HepG2 (cell line): ENCODE data around the gene BPIFB2. TPM values are rescaled to one million over a fixed set of nuclear protein-coding genes. Genes with fewer than 3 reads are reported as not detected.

Source experiments
- ATAC-seq: fragments of 200-7000 bp; cut with Tn5 transposase; 3 replicates; pipeline ENCODE4 v1.9.1; 2020; ENCODE audit warnings: mild to moderate bottlenecking, moderate library complexity
- BruUV-seq: library from RNA; stranded (reverse); fragments of 400-500 nt; replicated peaks from 2 replicates; lab custom pipeline; 2021; lab: Mats Ljungman, UMichigan
- CTCF ChIA-PET: fragments of 300-600 bp; formaldehyde crosslinking; extraction: SDS; loops from one replicate; lab custom pipeline; 2021; ENCODE audit warnings: low total read pairs, inconsistent platforms, low intra/inter-chr PET ratio; lab: Yijun Ruan, JAX
- POLR2A ChIA-PET: fragments of 350-600 bp; sonication (Branson Sonifier 250); formaldehyde crosslinking; loops from one replicate; lab custom pipeline; 2020; ENCODE audit warnings: antibody characterized with exemption, inconsistent platforms; lab: Yijun Ruan, JAX
- DNase-seq: peaks from one replicate; pipeline ENCODE4 v3.0.0-alpha.2; 2015; ENCODE audit warnings: low spot score
- FAIRE-seq: peaks from 3 replicates; lab custom pipeline; 2011; peaks lifted over from hg19 to GRCh38; lab: Jason Lieb, UNC
- H2AFZ ChIP-seq: one replicate; pipeline ENCODE4 v1.6.1; 2011; ENCODE audit warnings: low read length, inconsistent platforms
- H3K27ac ChIP-seq: fragments of 300-600 bp; 3 replicates; pipeline ENCODE4 v1.8.0; 2011; ENCODE audit warnings: mixed run types, mild to moderate bottlenecking, mixed read lengths, low read length, inconsistent platforms; ENCODE audit not compliant: insufficient read depth; ENCODE audit errors: extremely low read length
- H3K27me3 ChIP-seq, 2 experiments: fragments of 200-600 bp in 1 of 2; 2 replicates in 1 of 2; 3 replicates in 1 of 2; pipeline versions ENCODE4 v1.6.0 to v1.8.0; 2011; ENCODE audit warnings: low read length in 2 of 2, mild to moderate bottlenecking in 2 of 2, moderate library complexity in 2 of 2, inconsistent platforms in 1 of 2; ENCODE audit not compliant: insufficient read depth in 2 of 2, control insufficient read depth in 1 of 2
- H3K36me3 ChIP-seq, 2 experiments: fragments of 200-600 bp in 1 of 2; replicated peaks in 1 of 2; 2 replicates in 1 of 2; 3 replicates in 1 of 2; pipeline versions ENCODE4 v1.5.1 to v1.8.0; 2011; ENCODE audit warnings: low read length in 2 of 2, inconsistent platforms in 1 of 2; ENCODE audit not compliant: insufficient read depth in 2 of 2, control insufficient read depth in 1 of 2
- H3K4me1 ChIP-seq: 2 replicates; pipeline ENCODE4 v1.5.1; 2012; ENCODE audit warnings: low read length, inconsistent platforms; ENCODE audit not compliant: insufficient read depth
- H3K4me2 ChIP-seq: 2 replicates; pipeline ENCODE4 v1.6.0; 2011; ENCODE audit warnings: low read depth, low read length, inconsistent platforms
- H3K4me3 ChIP-seq, 3 experiments: fragments of 200-600 bp in 1 of 3; sonication (generic), shearing (Covaris generic) in 1 of 3; replicated peaks in 1 of 3; 2 replicates each; pipeline ENCODE4 v1.5.1; 2011 to 2016; ENCODE audit warnings: low read length in 3 of 3, inconsistent platforms in 2 of 3, low read depth in 2 of 3, mild to moderate bottlenecking in 2 of 3, control low read depth in 1 of 3, mixed read lengths in 1 of 3; ENCODE audit not compliant: insufficient read depth in 1 of 3
- H3K79me2 ChIP-seq: one replicate; pipeline ENCODE4 v1.6.1; 2011; ENCODE audit warnings: low read length, inconsistent platforms; ENCODE audit not compliant: insufficient read depth
- H3K9ac ChIP-seq: 2 replicates; pipeline ENCODE4 v1.6.0; 2011; ENCODE audit warnings: mild to moderate bottlenecking, low read depth, low read length, inconsistent platforms; ENCODE audit not compliant: insufficient read depth
- H3K9me3 ChIP-seq: 2 replicates; pipeline ENCODE4 v1.5.1; 2012; ENCODE audit warnings: mild to moderate bottlenecking, low read length
- H4K20me1 ChIP-seq: 2 replicates; pipeline ENCODE4 v1.6.0; 2011; ENCODE audit warnings: inconsistent platforms, mild to moderate bottlenecking, low read length, moderate library complexity; ENCODE audit not compliant: insufficient read depth
- CHCHD3 ChIP-seq: sonication (generic); formaldehyde crosslinking; IDR thresholded peaks from 2 replicates; pipeline ENCODE4 v1.8.0; 2022; ENCODE audit warnings: mild to moderate bottlenecking, missing genetic modification reagents, moderate library complexity
- DNMT1 ChIP-seq: sonication (generic); formaldehyde crosslinking; IDR thresholded peaks from 2 replicates; pipeline ENCODE4 v1.5.1; 2020; ENCODE audit warnings: mild to moderate bottlenecking, missing genetic modification reagents
- MYC ChIP-seq: sonication (generic); formaldehyde crosslinking; IDR thresholded peaks from 2 replicates; pipeline ENCODE4 v1.9.0; 2021; ENCODE audit warnings: missing genetic modification reagents, borderline replicate concordance
- POLR2A ChIP-seq, 2 experiments: IDR thresholded peaks; 2 replicates each; pipeline ENCODE4 v1.6.1; 2011; ENCODE audit warnings: low read depth in 2 of 2, low read length in 2 of 2, mild to moderate bottlenecking in 1 of 2, moderate library complexity in 1 of 2; ENCODE audit not compliant: insufficient read depth in 1 of 2
- POLR2G ChIP-seq: fragments of 200-400 bp; formaldehyde crosslinking; IDR thresholded peaks from 2 replicates; pipeline ENCODE4 v1.6.1; 2018; ENCODE audit warnings: mild to moderate bottlenecking, low read depth, low read length, moderate library complexity
- RBFOX2 ChIP-seq: fragments of 200-400 bp; formaldehyde crosslinking; IDR thresholded peaks from 2 replicates; pipeline ENCODE4 v1.6.1; 2017; ENCODE audit warnings: low read depth, mild to moderate bottlenecking, low read length
- RBM22 ChIP-seq: fragments of 200-400 bp; formaldehyde crosslinking; optimal IDR thresholded peaks from 2 replicates; pipeline ENCODE3; 2017; ENCODE audit warnings: mild to moderate bottlenecking, low read length, moderate library complexity
- RFXANK ChIP-seq: IDR thresholded peaks from 2 replicates; pipeline ENCODE4 v1.6.1; 2016
- SALL1 ChIP-seq: sonication (generic); formaldehyde crosslinking; IDR thresholded peaks from 2 replicates; pipeline ENCODE4 v1.8.0; 2022; ENCODE audit warnings: mild to moderate bottlenecking, missing genetic modification reagents
- TBX2 ChIP-seq: sonication (generic); formaldehyde crosslinking; IDR thresholded peaks from 2 replicates; pipeline ENCODE4 v1.5.0; 2020; ENCODE audit warnings: missing genetic modification reagents, mild to moderate bottlenecking, borderline replicate concordance
- ZBTB3 ChIP-seq: sonication (generic); formaldehyde crosslinking; IDR thresholded peaks from 2 replicates; pipeline ENCODE4 v1.4.0; 2020; ENCODE audit warnings: low read depth, mild to moderate bottlenecking, moderate library complexity, missing genetic modification reagents, borderline replicate concordance
- ZBTB39 ChIP-seq: sonication (generic); formaldehyde crosslinking; IDR thresholded peaks from 2 replicates; pipeline ENCODE4 v1.5.0; 2020; ENCODE audit warnings: missing genetic modification reagents
- ZFP36 ChIP-seq: fragments of 150-350 bp; IDR thresholded peaks from 2 replicates; pipeline ENCODE4 v1.6.1; 2018; ENCODE audit warnings: borderline replicate concordance, low read length, low read depth; ENCODE audit not compliant: partially characterized antibody
- ZNF816 ChIP-seq: sonication (generic); formaldehyde crosslinking; IDR thresholded peaks from 2 replicates; pipeline ENCODE4 v1.8.0; 2022; ENCODE audit warnings: missing genetic modification reagents, mild to moderate bottlenecking, borderline replicate concordance
- ZSCAN29 ChIP-seq: sonication (generic); formaldehyde crosslinking; conservative IDR thresholded peaks from 2 replicates; pipeline ENCODE4 v1.4.0; 2020; ENCODE audit warnings: mild to moderate bottlenecking, missing genetic modification reagents
- ZXDC ChIP-seq: sonication (generic); formaldehyde crosslinking; IDR thresholded peaks from 2 replicates; pipeline ENCODE4 v1.5.0; 2020; ENCODE audit warnings: mild to moderate bottlenecking, missing genetic modification reagents
- WGBS: methylation state at CpG from one replicate; pipeline ENCODE4 v1.1.6; 2017; ENCODE audit warnings: low lambda C conversion rate; 5-methylcytosine and 5-hydroxymethylcytosine counted together
- in situ Hi-C: cut with HindIII; loops from 2 replicates; pipeline ENCODE4 v1.10.0; 2017; ENCODE audit warnings: low pct_unique_long_range_greater_than_20kb; ENCODE audit not compliant: extremely low pct_ligation_motif_present
- intact Hi-C: fragments of 100-400 bp; cut with micrococcal nuclease; formaldehyde crosslinking; loops from one replicate; pipeline ENCODE4 v1.10.0; 2022; ENCODE audit not compliant: unreplicated experiment
- polyA plus RNA-seq, 8 experiments: library from polyadenylated mRNA; depleted of rRNA in 3 of 8; stranded (reverse) in 7 of 8; unstranded in 1 of 8; fragments of >200 nt; fragmentation: Illumina TruSeq in 4 of 8; extraction: Trizol in 4 of 8; gene quantifications; 2 replicates each; pipeline versions ENCODE4 v1.2.1 to v1.2.3, GENCODE V29; 2011 to 2016; ENCODE audit warnings: low read depth in 4 of 8, missing spikeins in 1 of 8, mixed read lengths in 1 of 8; ENCODE audit not compliant: insufficient read depth in 1 of 8
- total RNA-seq, 5 experiments: library from RNA; depleted of rRNA; stranded (reverse); fragments of >200 nt; fragmentation: Illumina TruSeq; extraction: Trizol; gene quantifications; 2 replicates each; pipeline ENCODE4 v1.2.3, GENCODE V29; 2016; ENCODE audit warnings: low read depth in 1 of 5
- TF ChIP-seq, protein P1 (sequence below): sonication (generic); formaldehyde crosslinking; IDR thresholded peaks from 2 replicates; pipeline ENCODE4 v1.5.1; 2020; ENCODE audit warnings: missing genetic modification reagents, mild to moderate bottlenecking, borderline replicate concordance

BPIFB2 gene
- total and polyA plus RNA-seq, 2 of the 13 experiments (the other 11 are each of a cell fraction or from before 2014, with no cell fraction given): 54.5 to 902 TPM

- TF ChIP-seq TBX2 (CRISPR knock-in tag): 0 out of 2 replicates have a peak, but pooled peaks have one; percentile 16
Measured at GRCh38 chr20:33016581-33017109, 9.1 kb downstream of the BPIFB2 start (continued).

DNA sequence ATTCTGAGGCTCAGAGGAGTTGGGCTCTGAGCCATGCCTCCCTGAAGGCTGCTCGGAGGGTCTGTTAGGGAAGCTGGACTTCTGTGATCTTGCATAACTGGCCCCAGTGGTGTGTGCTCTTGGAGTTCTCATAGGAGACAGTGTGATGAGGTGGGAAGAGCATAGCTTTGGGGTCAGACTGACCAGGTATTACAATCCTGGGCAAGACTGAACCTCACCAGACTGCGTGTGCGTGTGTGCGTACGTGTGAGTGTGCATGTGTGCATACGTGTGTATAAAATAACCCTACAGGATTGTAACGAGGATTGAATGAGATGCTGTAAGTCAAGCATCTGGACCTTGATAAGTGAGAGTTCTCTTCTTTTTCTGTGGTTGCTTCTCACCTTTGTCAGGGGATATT, 10.0 kb downstream of the BPIFB2 start:
- Histone ChIP-seq H3K36me3 (peaks cover 64 to 96% of the 10 kb centered on the region in 2 experiments), H3K4me2 (no peak overlapping the region), H2AFZ (no peak overlapping the region), H3K27me3 (no peaks in the 10 kb centered on the region), H3K9me3 (no peaks in the 10 kb centered on the region), H3K9ac (no peak overlapping the region), H3K27ac (no peak overlapping the region), H3K4me1 (peaks cover 7% of the 10 kb centered on the region), H3K4me3 (no peak overlapping the region), H4K20me1 (peaks cover 29% of the 10 kb centered on the region; the same call in 1 of the 2 replicates), H3K79me2 (no peaks in the 10 kb centered on the region)
- FAIRE-seq (no peak), DNase-seq (no peak), ATAC-seq (no peak)
- no TSS peak for BruUV-seq
- in situ Hi-C loops: no loop called here
- 85% methylated on average over 7 of the region's 7 CpGs for WGBS
- ChIA-PET POLR2A (interaction anchor here (2.8 kb wide), 1 partner anchor 11 kb away, joined by 9 read pairs; no protein-coding TSS in a partner anchor), CTCF (no interaction called here)
- intact Hi-C loops: no loop called here
- peak in 1 of 2 experiments; percentile 69; a peak in 3 of 4 replicates for TF ChIP-seq POLR2A (IDR thresholded peaks at IDR 0.05; ENCODE audit: insufficient read depth in 1 of 2, low read depth in 2 of 2, low read length in 2 of 2)
- TF ChIP-seq RBM22: peak; percentile 86
- no peak for TF ChIP-seq RFXANK (CRISPR knock-in tag)
- no peak for TF ChIP-seq ZFP36
- peak; percentile 18; the same call in 1 of the 2 replicates for TF ChIP-seq POLR2G
- TF ChIP-seq ZNF816 (CRISPR knock-in tag): no peak
- TF ChIP-seq ZBTB3 (CRISPR knock-in tag): no peak
- TF ChIP-seq, protein P1, sequence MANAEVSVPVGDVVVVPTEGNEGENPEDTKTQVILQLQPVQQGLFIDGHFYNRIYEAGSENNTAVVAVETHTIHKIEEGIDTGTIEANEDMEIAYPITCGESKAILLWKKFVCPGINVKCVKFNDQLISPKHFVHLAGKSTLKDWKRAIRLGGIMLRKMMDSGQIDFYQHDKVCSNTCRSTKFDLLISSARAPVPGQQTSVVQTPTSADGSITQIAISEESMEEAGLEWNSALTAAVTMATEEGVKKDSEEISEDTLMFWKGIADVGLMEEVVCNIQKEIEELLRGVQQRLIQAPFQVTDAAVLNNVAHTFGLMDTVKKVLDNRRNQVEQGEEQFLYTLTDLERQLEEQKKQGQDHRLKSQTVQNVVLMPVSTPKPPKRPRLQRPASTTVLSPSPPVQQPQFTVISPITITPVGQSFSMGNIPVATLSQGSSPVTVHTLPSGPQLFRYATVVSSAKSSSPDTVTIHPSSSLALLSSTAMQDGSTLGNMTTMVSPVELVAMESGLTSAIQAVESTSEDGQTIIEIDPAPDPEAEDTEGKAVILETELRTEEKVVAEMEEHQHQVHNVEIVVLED: no peak
- no peak for TF ChIP-seq ZXDC (CRISPR knock-in tag)
- TF ChIP-seq SALL1 (CRISPR knock-in tag): no peak
- no peak for TF ChIP-seq CHCHD3 (CRISPR knock-in tag)
- no peak for TF ChIP-seq DNMT1 (CRISPR knock-in tag)
- no peak for TF ChIP-seq ZBTB39
- TF ChIP-seq RBFOX2: peak; percentile 2; the same call in 1 of the 2 replicates
- TF ChIP-seq MYC: 0 out of 2 replicates have a peak, but pooled peaks have one; percentile 18
- TF ChIP-seq ZSCAN29 (CRISPR knock-in tag): no peak
